Gastrocnemius medialis (tissue), 4 donors: Measurements from ENCODE around the gene TMUB2. TPM values are rescaled to one million over a fixed set of nuclear protein-coding genes. Genes with fewer than 3 reads are reported as not detected.

Experiments
- ATAC-seq, 2 donors: fragments of 150-250 bp; one replicate each; pipeline ENCODE4 v1.9.1; 2016
- DNase-seq, 2 donors: peaks; one replicate each; pipeline ENCODE4 v3.0.0-alpha.2; 2019
- H3K27ac ChIP-seq, 4 donors: fragments of 200-600 bp; sonication (generic); 1 replicate in 1 of 4; 2 replicates in 3 of 4; pipeline ENCODE4 v1.5.1; 2016 to 2018; ENCODE audit warnings: mild to moderate bottlenecking in 2 of 4, moderate library complexity in 1 of 4
- H3K27me3 ChIP-seq, 3 donors: fragments of 200-600 bp; sonication (generic) in 2 of 3; 1 replicate in 1 of 3; 2 replicates in 2 of 3; pipeline versions ENCODE4 v1.5.1 to v1.6.0; 2016 to 2019; ENCODE audit warnings: mild to moderate bottlenecking in 1 of 3, moderate library complexity in 1 of 3
- H3K36me3 ChIP-seq, 2 donors: fragments of 200-600 bp; sonication (generic) in 1 of 2; one replicate each; pipeline ENCODE4 v1.5.1; 2017 to 2018
- H3K4me1 ChIP-seq, 2 donors: fragments of 200-600 bp; sonication (generic) in 1 of 2; one replicate each; pipeline ENCODE4 v1.5.1; 2016 to 2017; ENCODE audit warnings: mild to moderate bottlenecking in 2 of 2
- H3K4me3 ChIP-seq, 4 donors: fragments of 200-600 bp; sonication (generic) in 3 of 4; 1 replicate in 1 of 4; 2 replicates in 3 of 4; pipeline ENCODE4 v1.5.1; 2016 to 2019; ENCODE audit warnings: mild to moderate bottlenecking in 2 of 4
- H3K9me3 ChIP-seq, 3 donors: fragments of 200-600 bp; sonication (generic) in 2 of 3; 1 replicate in 1 of 3; 2 replicates in 2 of 3; pipeline ENCODE4 v1.5.1; 2016 to 2019
- CTCF ChIP-seq, 5 experiments: fragments of 450-650 bp in 3 of 5; fragments of 200-600 bp in 2 of 5; sonication (generic) in 2 of 5; IDR thresholded peaks in 4 of 5; conservative IDR thresholded peaks in 1 of 5; 1 replicate in 4 of 5; 2 replicates in 1 of 5; pipeline ENCODE4 v1.5.1; 2016 to 2019; ENCODE audit warnings: antibody characterized with exemption in 5 of 5, mild to moderate bottlenecking in 3 of 5, moderate library complexity in 3 of 5
- POLR2A ChIP-seq, 2 donors: fragments of 450-650 bp; IDR thresholded peaks; one replicate each; pipeline ENCODE4 v1.6.1; 2017; ENCODE audit warnings: antibody characterized with exemption in 2 of 2, mild to moderate bottlenecking in 2 of 2, moderate library complexity in 2 of 2
- in situ Hi-C, 4 donors: fragments of 200-750 bp; cut with MboI; loops; one replicate each; pipeline versions ENCODE4 v1.15.0 to v1.8.0; 2017; ENCODE audit warnings: low sequenced_read_pairs in 4 of 4
- intact Hi-C: fragments of 100-400 bp; cut with DNase I; formaldehyde crosslinking; loops from one replicate; pipeline ENCODE4 v1.15.1; 2023; ENCODE audit warnings: low total_unique reads
- total RNA-seq, 4 donors: library from RNA; depleted of rRNA; stranded (reverse); fragments of >200 nt; gene quantifications; one replicate each; pipeline versions ENCODE4 v1.1.0 to v1.2.3, GENCODE V29; 2016

The TMUB2 gene
- total RNA-seq, 4 donors from 2014 or later: 25.6 to 34.7 (median 27.4) TPM

GRCh38 chr17:44223541-44224071 lies 36.8 kb downstream of the TMUB2 start:
- TF ChIP-seq POLR2A (IDR thresholded peaks at IDR 0.05) (no peak), CTCF (IDR thresholded peaks at IDR 0.05 in 4 of 5, conservative IDR thresholded peaks at IDR 0.05 in 1 of 5) (no peak)
- H3K27ac ChIP-seq: peak overlapping the region; percentile 95 to 100 (median 98)
- no peaks in the 10 kb centered on the region for H3K36me3 ChIP-seq
- no peak for ATAC-seq
- H3K27me3 ChIP-seq: no peaks in the 10 kb centered on the region
- no peaks in the 10 kb centered on the region for H3K9me3 ChIP-seq
- intact Hi-C loops (loop anchor here (5.0 kb wide), 1 partner anchor 279 kb away; the partner anchor contains the start of gene GPATCH8), in situ Hi-C loops (loop anchor here in 3 of 4 donors (5.0 to 25.0 kb wide), 2 partner anchors 99 to 289 kb away; partner anchors contain the start of genes GPATCH8 (in 3 of the 3) and SLC25A39 (in 1 of the 3))
- DNase-seq: no peak
- peaks cover 16 to 20% of the 10 kb centered on the region in 2 donors for H3K4me1 ChIP-seq
- H3K4me3 ChIP-seq: no peak overlapping the region

- intact Hi-C loops: no loop called here
- H3K4me3 ChIP-seq: no peak overlapping the region
- no peak for TF ChIP-seq CTCF (IDR thresholded peaks at IDR 0.05 in 4 of 5, conservative IDR thresholded peaks at IDR 0.05 in 1 of 5)
- TF ChIP-seq POLR2A (IDR thresholded peaks at IDR 0.05): no peak
- in situ Hi-C loops: loop anchor here in 1 of 4 donors (25.0 kb wide), 1 partner anchor 283 kb away; the partner anchor contains the start of gene GPATCH8
- H3K27me3 ChIP-seq: no peaks in the 10 kb centered on the region
- no peaks in the 10 kb centered on the region for H3K36me3 ChIP-seq
- no peak for ATAC-seq
- H3K9me3 ChIP-seq: no peaks in the 10 kb centered on the region
- DNase-seq: no peak
- peaks cover 0 to 2% of the 10 kb centered on the region in 2 donors for H3K4me1 ChIP-seq
- no peak overlapping the region for H3K27ac ChIP-seq
These were observed 42.3 kb downstream of the TMUB2 start for GRCh38 chr17:44229090-44229489.

GRCh38 chr17:44230140-44230539 lies 43.4 kb downstream of the TMUB2 start:
- no peak for DNase-seq
- Histone ChIP-seq H3K9me3 (no peaks in the 10 kb centered on the region), H3K27me3 (no peaks in the 10 kb centered on the region), H3K4me1 (peaks cover 0 to 4% of the 10 kb centered on the region in 2 donors), H3K36me3 (no peaks in the 10 kb centered on the region), H3K27ac (no peak overlapping the region), H3K4me3 (no peak overlapping the region)
- TF ChIP-seq CTCF (IDR thresholded peaks at IDR 0.05 in 4 of 5, conservative IDR thresholded peaks at IDR 0.05 in 1 of 5) (no peak), POLR2A (IDR thresholded peaks at IDR 0.05) (no peak)
- in situ Hi-C loops: loop anchor here in 1 of 4 donors (25.0 kb wide), 1 partner anchor 282 kb away; the partner anchor contains the start of gene GPATCH8
- intact Hi-C loops: no loop called here
- no peak for ATAC-seq

GRCh38 chr17:44232061-44232460 lies 45.3 kb downstream of the TMUB2 start:
- H3K4me1 ChIP-seq: peaks cover 0 to 4% of the 10 kb centered on the region in 2 donors
- no peak overlapping the region for H3K27ac ChIP-seq
- H3K27me3 ChIP-seq: no peaks in the 10 kb centered on the region
- ATAC-seq: no peak
- intact Hi-C loops: no loop called here
- no peak overlapping the region for H3K4me3 ChIP-seq
- no peak for DNase-seq
- TF ChIP-seq CTCF (IDR thresholded peaks at IDR 0.05 in 4 of 5, conservative IDR thresholded peaks at IDR 0.05 in 1 of 5): no peak
- no peak for TF ChIP-seq POLR2A (IDR thresholded peaks at IDR 0.05)
- H3K36me3 ChIP-seq: no peaks in the 10 kb centered on the region
- H3K9me3 ChIP-seq: no peaks in the 10 kb centered on the region
- in situ Hi-C loops: loop anchor here in 1 of 4 donors (25.0 kb wide), 1 partner anchor 280 kb away; the partner anchor contains the start of gene GPATCH8
